H9 (cell line): Measurements from ENCODE around the gene YAE1. TPM values are rescaled to one million over a fixed set of nuclear protein-coding genes. Genes with fewer than 3 reads are reported as not detected.

Experiments
- DNase-seq: peaks from one replicate; pipeline ENCODE4 v3.0.0-alpha.2; 2017
- H2AFZ ChIP-seq: one replicate; pipeline ENCODE4 v1.6.1; 2013; ENCODE audit warnings: mild to moderate bottlenecking, low read length, control low read depth, moderate library complexity
- H2AK5ac ChIP-seq: 2 replicates; pipeline ENCODE4 v1.6.1; 2013; ENCODE audit warnings: low read length, control low read depth, mixed read lengths; ENCODE audit not compliant: insufficient read length
- H2BK120ac ChIP-seq: one replicate; pipeline ENCODE4 v1.6.1; 2013; ENCODE audit warnings: low read depth, mild to moderate bottlenecking, low read length, control low read depth, inconsistent platforms; ENCODE audit not compliant: poor library complexity, severe bottlenecking
- H2BK12ac ChIP-seq: 2 replicates; pipeline ENCODE4 v1.6.1; 2013; ENCODE audit warnings: low read length, control low read depth, mixed read lengths, low read depth; ENCODE audit not compliant: insufficient read length
- H2BK15ac ChIP-seq: 2 replicates; pipeline ENCODE4 v1.6.1; 2013; ENCODE audit warnings: low read depth, low read length, control low read depth
- H2BK20ac ChIP-seq: one replicate; pipeline ENCODE4 v1.6.1; 2013; ENCODE audit warnings: low read depth, mild to moderate bottlenecking, low read length, control low read depth, inconsistent platforms; ENCODE audit not compliant: poor library complexity, severe bottlenecking
- H2BK5ac ChIP-seq: 2 replicates; pipeline ENCODE4 v1.6.1; 2013; ENCODE audit warnings: low read length, control low read depth, mixed read lengths; ENCODE audit not compliant: insufficient read length
- H3K14ac ChIP-seq: 2 replicates; pipeline ENCODE4 v1.6.1; 2013; ENCODE audit warnings: low read length, control low read depth; ENCODE audit not compliant: insufficient read depth
- H3K18ac ChIP-seq: 2 replicates; pipeline ENCODE4 v1.6.1; 2013; ENCODE audit warnings: low read depth, mild to moderate bottlenecking, mixed read lengths, low read length, control low read depth; ENCODE audit not compliant: insufficient read length
- H3K23ac ChIP-seq: 2 replicates; pipeline ENCODE4 v1.6.1; 2013; ENCODE audit warnings: low read length, control low read depth, mixed read lengths, low read depth; ENCODE audit not compliant: insufficient read length
- H3K23me2 ChIP-seq: 2 replicates; pipeline ENCODE4 v1.6.1; 2013; ENCODE audit warnings: low read depth, mild to moderate bottlenecking, mixed read lengths, low read length, control low read depth; ENCODE audit not compliant: insufficient read length, poor library complexity, severe bottlenecking
- H3K27ac ChIP-seq: 2 replicates; pipeline ENCODE4 v1.5.1; 2013; ENCODE audit warnings: low read length, control low read depth, mixed read lengths, low read depth; ENCODE audit not compliant: insufficient read length
- H3K27me3 ChIP-seq: 2 replicates; pipeline ENCODE4 v1.6.1; 2013; ENCODE audit warnings: low read length, control low read depth, inconsistent platforms; ENCODE audit not compliant: insufficient read depth
- H3K4ac ChIP-seq: 2 replicates; pipeline ENCODE4 v1.6.1; 2013; ENCODE audit warnings: low read depth, mild to moderate bottlenecking, control low read depth, inconsistent platforms, low read length, moderate library complexity
- H3K4me1 ChIP-seq: 2 replicates; pipeline ENCODE4 v1.6.1; 2013; ENCODE audit warnings: low read length, control low read depth, inconsistent platforms; ENCODE audit not compliant: insufficient read depth
- H3K4me2 ChIP-seq: 2 replicates; pipeline ENCODE4 v1.6.1; 2013; ENCODE audit warnings: low read length, control low read depth, mixed read lengths; ENCODE audit not compliant: insufficient read length, insufficient read depth
- H3K56ac ChIP-seq: 2 replicates; pipeline ENCODE4 v1.6.1; 2013; ENCODE audit warnings: low read depth, mild to moderate bottlenecking, mixed read lengths, low read length, control low read depth; ENCODE audit not compliant: insufficient read length
- H3K79me1 ChIP-seq: 2 replicates; pipeline ENCODE4 v1.6.1; 2013; ENCODE audit warnings: low read depth, mild to moderate bottlenecking, moderate library complexity, low read length, control low read depth, inconsistent platforms; ENCODE audit not compliant: insufficient read depth, poor library complexity, severe bottlenecking
- H3K79me2 ChIP-seq: 2 replicates; pipeline ENCODE4 v1.6.1; 2013; ENCODE audit warnings: low read length, control low read depth, inconsistent platforms; ENCODE audit not compliant: insufficient read depth
- H3K9ac ChIP-seq: 2 replicates; pipeline ENCODE4 v1.6.1; 2013; ENCODE audit warnings: low read length, control low read depth, mixed read lengths; ENCODE audit not compliant: insufficient read length; ENCODE audit errors: extremely low read depth
- H3K9me3 ChIP-seq: one replicate; pipeline ENCODE4 v1.6.1; 2013; ENCODE audit warnings: low read depth, low read length, inconsistent platforms; ENCODE audit not compliant: control insufficient read depth
- H3T11ph ChIP-seq: one replicate; pipeline ENCODE4 v1.6.1; 2013; ENCODE audit warnings: mild to moderate bottlenecking, low read length, control low read depth, inconsistent platforms
- H4K20me1 ChIP-seq: one replicate; pipeline ENCODE4 v1.6.1; 2013; ENCODE audit not compliant: control insufficient read depth, insufficient read length, insufficient read depth
- H4K5ac ChIP-seq: 2 replicates; pipeline ENCODE4 v1.6.1; 2013; ENCODE audit warnings: low read depth, mild to moderate bottlenecking, mixed read lengths, low read length, control low read depth; ENCODE audit not compliant: insufficient read length
- H4K8ac ChIP-seq: replicated peaks from 2 replicates; pipeline ENCODE4 v1.6.1; 2013; ENCODE audit warnings: low read length, control low read depth, mixed read lengths, low read depth; ENCODE audit not compliant: insufficient read length
- H4K91ac ChIP-seq: 2 replicates; pipeline ENCODE4 v1.6.1; 2013; ENCODE audit warnings: low read depth, mild to moderate bottlenecking, moderate library complexity, mixed read lengths, low read length, control low read depth; ENCODE audit not compliant: insufficient read length
- H3K27ac Mint-ChIP-seq, 3 experiments: 2 replicates in 2 of 3; 3 replicates in 1 of 3; pipeline ENCODE4 v1.8.0; 2020 to 2021; ENCODE audit warnings: mixed read lengths in 3 of 3, mild to moderate bottlenecking in 1 of 3, moderate library complexity in 1 of 3
- H3K27me3 Mint-ChIP-seq: 2 replicates; pipeline ENCODE4 v1.8.0; 2021; ENCODE audit warnings: low read depth, mild to moderate bottlenecking, moderate library complexity, mixed read lengths
- H3K36me3 Mint-ChIP-seq, 3 experiments: 2 replicates in 2 of 3; 3 replicates in 1 of 3; pipeline ENCODE4 v1.8.0; 2020 to 2021; ENCODE audit warnings: low read depth in 3 of 3, mixed read lengths in 3 of 3; ENCODE audit not compliant: insufficient read depth in 1 of 3
- H3K4me1 Mint-ChIP-seq, 2 experiments: 2 replicates each; pipeline ENCODE4 v1.8.0; 2020; ENCODE audit warnings: mixed read lengths in 2 of 2
- H3K4me3 Mint-ChIP-seq, 2 experiments: 2 replicates in 1 of 2; 3 replicates in 1 of 2; pipeline ENCODE4 v1.8.0; 2020 to 2021; ENCODE audit warnings: mild to moderate bottlenecking in 2 of 2, mixed read lengths in 2 of 2, moderate library complexity in 1 of 2
- H3K9me3 Mint-ChIP-seq, 2 experiments: 2 replicates in 1 of 2; 3 replicates in 1 of 2; pipeline ENCODE4 v1.8.0; 2020; ENCODE audit warnings: mild to moderate bottlenecking in 2 of 2, mixed read lengths in 2 of 2, moderate library complexity in 1 of 2
- CTCF ChIP-seq: fragments of 200-600 bp; sonication (generic); conservative IDR thresholded peaks from 3 replicates; pipeline ENCODE4 v1.8.0; 2021; ENCODE audit warnings: antibody characterized with exemption, mild to moderate bottlenecking
- WGBS: extraction: QIAGEN DNeasy Blood & Tissue Kit; methylation state at CpG from one replicate; pipeline ENCODE4 v1.1.7; 2013; ENCODE audit warnings: missing lambda C conversion rate, low lambda C conversion rate, mixed read lengths; ENCODE audit not compliant: insufficient read length; ENCODE audit errors: extremely low coverage; 5-methylcytosine and 5-hydroxymethylcytosine counted together
- total RNA-seq: library from RNA; stranded (reverse); gene quantifications from 2 replicates; pipeline ENCODE4 v1.2.1, GENCODE V29; 2021

Gene YAE1
- total RNA-seq, 1 experiment from 2014 or later: 28.8 TPM

- Histone ChIP-seq H3K27ac (no peak overlapping the region), H3K23me2 (peaks cover 10% of the 10 kb centered on the region), H3K9me3 (no peaks in the 10 kb centered on the region), H3T11ph (no peak overlapping the region), H4K8ac (no peak overlapping the region), H3K23ac (no peak overlapping the region), H3K14ac (no peak overlapping the region), H4K91ac (no peak overlapping the region), H2BK12ac (no peak overlapping the region), H3K4me1 (peaks cover 2% of the 10 kb centered on the region; the same call in 1 of the 2 replicates), H2BK15ac (no peak overlapping the region), H3K4me2 (peak overlapping the region; percentile 86), H2BK20ac (no peak overlapping the region), H4K5ac (no peak overlapping the region), H3K9ac (no peak overlapping the region), H3K27me3 (no peaks in the 10 kb centered on the region), H3K56ac (no peak overlapping the region), H2AFZ (no peak overlapping the region), H3K4ac (no peak overlapping the region), H3K79me1 (peaks cover 13% of the 10 kb centered on the region), H2BK5ac (no peak overlapping the region), H4K20me1 (no peaks in the 10 kb centered on the region), H3K79me2 (peaks cover 22% of the 10 kb centered on the region), H3K18ac (no peak overlapping the region), H2AK5ac (no peak overlapping the region), H2BK120ac (peak overlapping the region; percentile 30)
- no peaks in the 10 kb centered on the region; a peak in 1 of 7 replicates for H3K36me3 Mint-ChIP-seq
- H3K4me3 Mint-ChIP-seq: peak overlapping the region; percentile 88 to 93
- no peaks in the 10 kb centered on the region for H3K9me3 Mint-ChIP-seq
- no peak for DNase-seq
- H3K27ac Mint-ChIP-seq: peak overlapping the region in 1 of 3 experiments; percentile 96; a peak in 1 of 7 replicates
- H3K4me1 Mint-ChIP-seq: peaks cover 35% of the 10 kb centered on the region in 2 experiments
- TF ChIP-seq CTCF: no peak
- H3K27me3 Mint-ChIP-seq: no peaks in the 10 kb centered on the region
- no CpG with 5 or more reads among the region's 1 CpG for WGBS
Observed at GRCh38 chr7:39621784-39622411, 55.7 kb downstream of the YAE1 start.

Other genes starting within 250 kb of the YAE1 start
- 54.9 and 57.5 TPM in 2 replicates for gene RALA, start 57.2 kb downstream of the YAE1 start, total RNA-seq